ENCODE data around the gene PDE9A.

The PDE9A gene

DNA sequence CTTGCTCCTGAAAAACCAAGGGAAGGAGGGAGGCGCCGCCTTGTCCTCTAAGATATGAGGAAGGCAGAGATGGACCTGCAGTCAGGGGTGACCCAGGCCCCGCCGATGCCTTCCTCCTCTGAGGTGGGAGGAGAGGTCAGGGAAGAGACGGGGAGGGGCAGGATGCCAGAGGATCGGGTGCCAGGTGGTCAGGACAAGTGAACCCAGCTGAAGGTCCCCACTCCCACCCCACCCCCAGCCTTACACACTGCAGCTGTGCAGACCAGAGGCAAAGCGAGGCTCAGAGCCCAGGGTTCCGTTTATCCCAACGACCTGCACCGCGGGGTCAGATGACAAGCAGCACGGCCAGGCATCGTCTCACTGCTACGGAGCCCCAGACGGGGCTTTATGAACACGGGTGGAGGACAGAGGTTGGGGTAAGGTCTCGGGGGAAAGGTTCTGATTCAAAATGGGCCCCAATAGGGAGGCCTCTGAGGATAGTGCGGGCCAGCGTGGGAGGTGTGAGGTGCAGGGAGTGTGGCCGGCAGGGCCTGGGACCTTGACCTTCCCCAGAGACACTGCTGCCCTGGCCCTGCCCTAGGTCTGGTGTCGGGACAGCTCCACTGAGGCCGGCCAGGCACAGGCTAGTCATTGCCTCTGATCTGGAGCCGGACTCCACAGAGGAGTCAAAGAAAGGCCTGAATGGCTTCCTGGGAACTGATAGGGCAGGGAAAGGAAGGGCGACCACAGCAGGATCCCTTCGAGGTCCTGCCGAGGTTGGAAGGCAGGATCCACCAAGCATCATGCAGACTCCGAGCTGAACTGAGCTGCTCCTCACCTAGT is 113.5 kb downstream of the PDE9A start:
- in situ Hi-C loops (cut with MboI; ENCODE audit: low sequenced_read_pairs), result no loop called here

DNA sequence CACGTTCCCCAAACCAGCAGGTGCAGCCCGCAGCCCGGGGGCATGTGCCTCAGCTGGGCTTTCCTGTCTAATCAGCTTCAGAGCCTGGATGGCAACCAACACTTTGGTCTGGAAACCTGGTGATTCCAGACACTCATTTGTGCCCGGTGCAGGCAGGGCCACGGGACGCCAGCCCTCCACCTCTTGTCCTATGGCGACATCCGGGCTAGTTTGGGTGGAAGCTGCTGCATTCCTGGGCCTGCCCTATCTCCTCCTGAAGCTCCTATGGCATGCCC is 114.1 kb downstream of the PDE9A start:
- in situ Hi-C loops (cut with MboI; ENCODE audit: low sequenced_read_pairs), result no loop called here

DNA sequence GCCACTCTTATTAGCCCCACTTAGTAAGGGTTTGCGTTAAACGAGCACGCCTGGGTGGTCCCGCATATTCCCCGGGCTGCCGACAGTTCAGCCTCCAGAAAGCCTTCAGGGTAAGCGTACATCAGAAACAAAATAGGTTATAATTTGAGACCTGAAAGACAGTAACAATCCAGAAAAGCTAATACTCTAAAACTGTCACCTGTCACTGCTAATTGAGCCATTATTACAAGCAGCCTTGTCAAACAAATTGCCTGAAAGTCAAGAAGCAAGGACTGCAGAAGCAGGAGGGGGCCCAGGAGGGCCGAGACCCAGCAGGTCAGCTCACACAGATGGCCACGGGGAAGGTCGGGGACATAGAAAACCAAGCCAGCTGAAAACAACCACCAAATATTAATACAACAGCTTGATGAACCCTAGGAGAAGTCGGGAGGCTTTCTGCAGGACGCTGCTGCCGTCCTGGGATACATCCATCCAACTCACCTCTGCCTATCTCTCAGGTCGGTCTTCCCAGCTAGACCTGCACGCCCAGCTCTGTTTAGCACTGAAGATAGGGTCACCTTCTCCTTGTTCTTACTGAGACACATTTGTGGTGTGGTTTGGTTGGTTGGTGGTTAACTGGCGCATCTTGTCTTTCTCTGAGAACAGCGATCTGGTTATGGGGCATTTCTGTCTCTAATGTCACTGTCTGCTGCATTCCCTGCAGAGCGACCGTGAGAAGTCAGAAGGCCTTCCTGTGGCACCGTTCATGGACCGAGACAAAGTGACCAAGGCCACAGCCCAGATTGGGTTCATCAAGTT is 115.1 kb downstream of the PDE9A start:
- in situ Hi-C loops (cut with MboI; ENCODE audit: low sequenced_read_pairs), result no loop called here

DNA sequence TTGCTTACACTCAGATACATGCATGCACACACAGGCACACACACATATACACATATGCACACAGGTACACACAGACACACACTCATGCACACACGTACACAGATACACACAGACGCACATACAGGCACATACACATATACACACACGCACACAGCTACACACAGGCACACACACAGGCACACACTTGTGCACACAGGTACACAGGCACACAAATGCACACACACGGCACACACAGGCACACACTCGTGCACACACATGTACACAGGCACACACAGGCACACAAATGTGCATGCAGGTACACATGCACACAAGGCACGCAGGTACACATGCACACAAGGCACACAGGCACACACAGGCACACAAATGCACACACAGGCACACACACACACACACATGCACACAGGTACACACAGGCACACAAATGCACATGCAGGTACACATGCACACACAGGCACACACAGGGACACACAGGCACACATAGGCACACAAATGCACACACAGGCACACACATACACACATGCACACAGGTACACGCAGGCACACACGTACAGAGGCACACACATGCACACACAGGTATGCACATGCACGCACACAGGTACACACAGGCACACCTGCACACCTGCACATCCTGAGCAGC is 115.9 kb downstream of the PDE9A start:
- in situ Hi-C loops (cut with MboI; ENCODE audit: low sequenced_read_pairs), result no loop called here

DNA sequence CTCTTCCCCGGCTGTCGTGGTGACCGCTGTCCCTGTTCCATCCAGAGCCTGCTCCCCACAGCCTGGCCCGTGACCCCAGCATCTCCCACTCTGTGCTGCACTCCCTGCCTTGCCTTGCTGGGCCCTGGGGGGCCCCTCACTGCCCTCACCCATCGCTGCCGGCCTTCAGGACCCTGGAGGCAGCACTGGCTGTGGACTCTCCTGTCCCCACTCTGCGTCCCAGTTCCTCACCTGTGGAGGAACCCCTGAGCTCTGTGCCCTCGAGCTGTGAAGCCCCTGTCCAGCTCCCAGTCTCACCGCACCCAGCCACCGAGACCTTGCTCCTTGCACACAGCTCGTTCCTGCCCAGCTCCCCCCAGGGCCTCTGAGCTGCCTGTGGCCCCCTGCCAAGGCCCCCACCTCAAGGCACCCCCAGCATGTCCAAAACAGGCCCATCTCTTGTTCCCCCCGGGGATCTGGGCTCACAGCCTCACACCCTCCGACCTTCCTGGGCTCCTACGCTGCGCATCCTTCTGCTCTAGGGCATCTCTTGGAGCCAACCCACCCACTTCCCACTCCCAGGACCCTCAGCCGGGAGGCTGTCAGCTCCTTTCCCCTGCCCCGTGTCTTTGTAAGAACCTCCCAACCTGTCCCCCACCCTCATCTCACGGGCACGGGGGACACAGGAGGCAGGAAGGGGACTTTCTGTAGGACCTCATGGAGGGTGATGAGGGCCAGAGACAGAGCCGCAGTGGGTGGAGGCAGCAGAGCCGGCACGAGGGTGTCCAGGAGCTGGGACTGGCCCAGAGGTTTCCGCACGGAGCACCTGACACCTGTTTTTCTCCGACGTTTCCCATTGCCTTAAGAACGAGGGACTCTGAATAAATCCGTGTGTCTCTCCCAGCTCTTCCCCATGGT is 116.6 kb downstream of the PDE9A start:
- in situ Hi-C loops (cut with MboI; ENCODE audit: low sequenced_read_pairs), result no loop called here

DNA sequence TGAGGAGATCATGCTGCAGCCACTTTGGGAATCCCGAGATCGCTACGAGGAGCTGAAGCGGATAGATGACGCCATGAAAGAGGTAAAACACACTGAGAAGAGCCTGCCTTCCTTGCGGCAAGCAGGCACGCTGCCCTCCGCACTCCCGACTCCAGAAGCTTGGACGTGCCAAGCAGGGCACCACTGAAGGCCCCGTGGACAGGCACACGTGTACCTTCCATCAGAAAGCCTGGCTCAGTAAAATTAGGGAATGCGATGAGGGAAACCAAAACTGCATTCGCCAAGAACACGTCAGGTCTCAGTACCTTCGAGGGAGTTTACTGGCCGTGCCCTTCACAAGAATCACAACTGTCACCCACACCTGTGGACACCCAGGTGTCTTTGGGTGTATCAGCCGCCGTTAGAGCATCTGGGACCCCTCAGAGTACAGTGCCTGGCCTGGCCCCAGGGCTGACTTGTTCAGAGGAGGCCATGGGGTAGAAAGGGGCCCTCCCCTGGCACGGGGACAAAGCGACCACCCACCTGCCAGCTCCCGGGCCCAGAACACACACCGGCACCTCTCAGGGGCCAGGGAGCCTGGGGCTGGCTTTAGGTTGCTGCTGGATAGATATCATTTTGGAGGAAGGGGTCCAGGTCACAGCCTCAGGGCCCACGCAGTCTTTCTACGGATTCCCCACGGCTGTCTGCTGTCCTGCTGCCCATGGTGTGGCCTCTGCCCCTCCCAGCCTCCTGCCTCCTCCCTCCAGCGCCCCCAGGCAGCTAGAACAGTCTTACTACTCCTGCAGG is 117.5 kb downstream of the PDE9A start:
- in situ Hi-C loops (cut with MboI; ENCODE audit: low sequenced_read_pairs), result no loop called here

DNA sequence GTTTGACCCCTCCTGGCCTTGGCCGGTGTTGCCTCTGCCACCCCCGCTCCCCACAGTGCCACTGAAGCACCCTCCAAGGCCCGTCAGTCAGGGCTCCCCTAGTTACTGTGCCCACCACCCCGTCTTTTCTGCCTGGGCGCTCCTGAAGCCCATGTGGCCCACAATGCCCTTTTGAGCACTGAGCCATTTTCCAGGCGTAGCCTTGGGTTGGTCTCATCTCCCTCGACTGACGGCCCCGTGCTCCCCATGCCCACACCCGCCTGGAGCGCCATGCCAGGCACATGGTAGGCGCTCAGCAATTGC is 118.0 kb downstream of the PDE9A start:
- in situ Hi-C loops (cut with MboI; ENCODE audit: low sequenced_read_pairs), result no loop called here

DNA sequence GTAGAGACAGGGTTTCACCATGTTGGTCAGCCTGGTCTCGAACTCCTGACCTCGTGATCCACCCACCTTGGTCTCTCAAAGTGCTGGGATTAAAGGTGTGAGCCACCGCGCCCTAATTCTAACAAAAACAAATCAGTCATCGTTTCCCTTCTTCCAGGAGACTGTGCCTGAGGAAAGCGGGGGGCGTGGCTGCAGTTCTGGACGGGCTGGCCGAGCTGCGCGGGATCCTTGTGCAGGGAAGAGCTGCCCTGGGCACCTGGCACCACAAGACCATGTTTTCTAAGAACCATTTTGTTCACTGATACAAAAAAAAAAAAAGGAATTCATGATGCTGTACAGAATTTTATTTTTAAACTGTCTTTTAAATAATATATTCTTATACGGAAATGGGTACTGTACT is 121.7 kb downstream of the PDE9A start:
- in situ Hi-C loops (cut with MboI; ENCODE audit: low sequenced_read_pairs), result no loop called here

DNA sequence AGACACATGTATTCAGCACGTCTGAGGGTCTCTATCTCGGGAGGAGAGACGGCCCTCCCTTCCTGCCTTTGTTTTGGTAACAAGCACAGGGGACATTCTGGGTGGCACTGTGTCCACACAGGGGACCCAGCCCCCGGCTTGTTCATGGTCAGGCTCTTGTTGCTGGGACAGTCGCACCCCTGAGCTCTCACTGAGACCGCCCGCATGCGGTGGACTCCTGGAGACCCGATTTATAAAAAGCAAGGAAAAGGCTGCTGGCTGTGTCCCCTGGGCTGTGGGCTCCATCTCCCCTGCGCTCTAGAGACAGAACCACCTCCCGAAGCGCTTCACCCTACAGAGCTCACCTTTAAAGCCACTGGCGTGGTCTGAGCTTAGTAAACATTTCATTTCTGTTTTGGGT is 122.5 kb downstream of the PDE9A start:
- in situ Hi-C loops (cut with MboI; ENCODE audit: low sequenced_read_pairs), result no loop called here

DNA sequence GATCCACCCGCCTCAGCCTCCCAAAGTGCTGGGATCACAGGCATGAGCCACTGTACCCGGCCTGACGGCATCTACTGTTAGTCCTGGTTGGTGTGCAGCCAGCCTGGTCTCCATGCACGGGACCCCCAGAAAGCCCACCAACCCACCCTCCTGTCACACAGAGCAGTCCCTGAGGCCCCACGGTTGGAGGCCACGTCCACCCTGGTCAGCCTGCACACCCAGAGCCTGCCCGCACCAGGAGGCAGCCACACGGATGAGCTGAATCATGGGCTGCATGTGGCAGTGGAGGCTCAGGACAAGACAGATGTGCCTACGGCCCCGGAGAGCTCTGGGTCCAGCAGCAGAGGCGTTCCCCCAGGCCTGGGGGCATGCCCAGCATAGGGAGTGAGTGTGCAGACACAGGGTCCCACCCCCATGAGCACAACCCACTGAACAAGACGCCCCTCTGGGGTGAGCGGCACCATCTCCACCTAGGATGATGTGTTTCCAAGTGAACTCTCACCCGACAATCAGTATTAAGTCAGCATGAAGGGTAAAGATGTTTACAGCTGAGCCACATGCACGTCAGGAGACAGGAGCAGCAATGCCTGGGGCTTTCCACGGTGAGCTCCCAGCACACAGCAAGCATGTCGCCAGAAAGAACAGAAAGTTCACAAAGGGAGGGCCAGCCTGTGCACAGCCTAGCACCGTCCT is 123.8 kb downstream of the PDE9A start:
- in situ Hi-C loops (cut with MboI; ENCODE audit: low sequenced_read_pairs), result no loop called here

DNA sequence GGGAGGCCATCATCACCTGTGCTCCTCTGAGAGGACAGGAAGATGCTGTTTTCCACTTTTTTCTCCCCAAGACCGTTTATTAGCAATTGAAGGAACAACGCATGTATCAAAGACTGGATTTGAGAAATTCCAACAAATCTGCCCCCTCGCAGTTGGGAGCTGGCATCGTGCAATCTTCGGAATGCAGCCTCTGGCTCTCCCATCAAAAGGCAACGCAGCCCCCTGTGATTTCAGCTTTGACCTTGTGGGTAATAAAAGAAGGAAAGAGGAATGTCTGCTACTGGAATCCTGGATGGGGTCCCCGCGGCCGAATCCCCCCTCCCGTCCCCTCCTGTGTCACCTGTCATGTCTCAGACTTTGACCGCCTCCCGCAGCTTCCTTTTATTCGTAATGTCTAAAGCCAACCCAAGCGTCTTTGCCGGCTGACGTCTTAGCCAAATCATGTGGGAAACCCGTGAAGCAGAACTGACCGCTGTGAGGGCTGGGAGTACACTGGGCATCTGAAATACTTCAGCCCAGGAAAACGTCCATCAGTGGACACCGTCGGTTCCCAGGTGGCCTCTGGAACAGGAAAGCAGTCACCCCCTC is 124.4 kb downstream of the PDE9A start:
- in situ Hi-C loops (cut with MboI; ENCODE audit: low sequenced_read_pairs), result no loop called here

DNA sequence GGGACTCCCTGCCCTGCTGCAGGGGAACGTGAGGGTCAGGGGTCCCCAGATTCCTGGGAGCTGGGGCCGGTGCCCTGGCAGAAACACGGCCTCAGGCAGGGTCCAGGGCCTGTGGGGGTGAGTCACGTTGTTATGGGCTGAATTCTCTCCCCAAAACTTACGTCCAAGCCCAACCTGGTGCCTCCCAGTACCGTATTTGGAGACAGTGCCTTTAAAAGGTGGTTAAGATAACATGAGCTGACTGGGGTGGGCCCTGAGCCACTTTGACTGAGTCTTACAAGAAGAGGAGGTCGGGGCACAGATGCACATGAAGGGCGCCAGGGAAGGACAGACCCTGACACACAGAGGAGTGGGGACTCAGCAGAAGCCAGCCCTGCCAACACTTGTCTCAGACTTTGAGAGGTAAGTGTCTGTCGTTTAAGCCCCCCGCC is 126.0 kb downstream of the PDE9A start:
- in situ Hi-C loops (cut with MboI; ENCODE audit: low sequenced_read_pairs), result no loop called here

DNA sequence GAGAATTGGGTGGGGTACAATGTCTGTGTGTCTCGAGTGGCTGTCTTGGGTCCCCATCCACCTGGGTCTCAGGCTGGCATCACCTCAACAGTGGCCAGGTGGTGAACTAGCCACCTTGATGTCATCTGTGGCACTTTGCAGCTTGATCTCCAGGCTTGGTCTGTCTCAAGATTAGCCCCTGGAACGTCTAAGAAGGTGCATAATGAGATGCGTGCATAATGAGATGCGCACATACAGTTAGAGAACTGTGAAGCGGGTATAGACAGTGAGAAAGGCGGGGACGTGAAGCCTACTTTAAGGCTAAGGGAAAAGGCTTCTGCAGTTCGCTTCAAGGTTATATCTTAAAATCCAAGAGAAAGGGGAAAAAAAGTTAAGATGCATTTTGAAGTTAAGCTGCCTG is 127.2 kb downstream of the PDE9A start:
- in situ Hi-C loops (cut with MboI; ENCODE audit: low sequenced_read_pairs), result no loop called here

DNA sequence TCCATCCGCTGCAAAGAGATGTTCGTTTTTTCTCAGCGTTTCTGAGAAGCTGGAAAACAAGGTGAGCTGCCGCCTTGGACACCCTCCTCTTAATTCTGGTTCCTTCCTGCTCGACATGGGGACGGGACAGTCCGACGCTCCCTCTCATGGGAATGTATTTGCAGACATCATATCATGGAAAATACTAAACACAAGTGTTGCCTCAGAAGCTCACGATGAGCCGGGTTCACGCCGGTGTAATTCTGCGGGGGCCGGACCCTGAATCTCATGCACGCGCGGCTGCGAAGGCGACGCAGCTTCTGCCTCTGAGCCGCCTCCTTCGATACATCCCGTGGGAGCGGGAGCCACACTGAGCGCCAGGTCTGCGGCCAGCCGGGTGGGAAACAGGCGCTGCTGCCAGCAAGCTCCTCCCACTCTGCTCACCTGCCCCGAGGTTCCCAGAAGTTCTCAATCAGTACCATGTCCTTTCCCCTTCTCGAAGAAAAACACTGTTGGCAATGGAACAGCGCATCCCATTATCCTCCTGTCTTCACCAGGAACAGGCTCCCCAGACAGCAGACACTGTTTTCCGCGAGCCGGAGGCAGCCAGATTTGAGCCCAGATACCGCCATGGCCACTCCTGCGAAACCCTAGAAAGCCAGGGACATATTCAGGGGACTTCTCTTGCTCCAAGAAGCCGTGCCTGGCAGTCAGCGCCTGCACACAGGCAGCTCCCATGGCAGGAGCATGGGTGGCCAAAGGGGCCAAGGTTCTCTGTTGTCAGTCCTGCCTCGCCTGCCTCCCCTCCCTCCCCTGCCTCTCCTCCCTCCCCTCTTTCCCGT is 127.9 kb downstream of the PDE9A start:
- in situ Hi-C loops (cut with MboI; ENCODE audit: low sequenced_read_pairs), result no loop called here

DNA sequence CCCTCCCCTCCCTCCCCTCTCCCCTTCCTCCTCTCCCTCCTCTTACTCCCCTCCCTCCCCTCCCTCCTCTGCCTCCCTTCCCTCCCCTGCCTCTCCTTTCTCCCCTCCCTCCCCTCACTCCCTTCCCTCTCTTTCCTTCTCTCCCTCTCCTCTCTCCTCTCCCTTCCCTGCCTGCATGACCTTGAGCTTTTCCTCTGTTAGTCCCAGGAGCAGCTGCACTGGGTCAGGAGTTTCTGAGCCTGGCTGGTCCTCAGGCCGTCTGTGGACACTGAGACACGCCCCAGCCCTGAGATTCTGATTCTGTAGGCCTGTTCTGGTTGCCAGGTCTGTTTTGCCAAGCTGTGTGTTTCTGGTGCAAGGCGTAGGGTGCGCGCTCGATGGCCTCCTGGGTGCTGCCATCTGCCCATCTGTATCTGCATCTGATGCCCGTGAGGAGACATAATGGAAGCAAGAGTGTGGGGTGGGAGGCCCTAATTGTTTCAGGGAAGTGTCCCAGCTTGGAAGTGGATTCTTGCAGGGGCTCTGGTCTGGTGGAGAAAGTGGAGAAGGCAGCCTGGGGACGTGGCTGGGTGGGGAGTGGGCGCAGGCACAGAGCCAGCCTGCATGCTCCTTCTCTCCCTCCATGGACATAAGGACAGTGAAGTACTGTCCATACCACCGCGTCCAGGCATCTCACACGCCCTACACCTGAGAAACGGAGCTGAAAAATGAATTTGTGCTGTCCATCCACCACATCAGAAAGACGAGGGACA is 128.7 kb downstream of the PDE9A start:
- in situ Hi-C loops (cut with MboI; ENCODE audit: low sequenced_read_pairs), result no loop called here

DNA sequence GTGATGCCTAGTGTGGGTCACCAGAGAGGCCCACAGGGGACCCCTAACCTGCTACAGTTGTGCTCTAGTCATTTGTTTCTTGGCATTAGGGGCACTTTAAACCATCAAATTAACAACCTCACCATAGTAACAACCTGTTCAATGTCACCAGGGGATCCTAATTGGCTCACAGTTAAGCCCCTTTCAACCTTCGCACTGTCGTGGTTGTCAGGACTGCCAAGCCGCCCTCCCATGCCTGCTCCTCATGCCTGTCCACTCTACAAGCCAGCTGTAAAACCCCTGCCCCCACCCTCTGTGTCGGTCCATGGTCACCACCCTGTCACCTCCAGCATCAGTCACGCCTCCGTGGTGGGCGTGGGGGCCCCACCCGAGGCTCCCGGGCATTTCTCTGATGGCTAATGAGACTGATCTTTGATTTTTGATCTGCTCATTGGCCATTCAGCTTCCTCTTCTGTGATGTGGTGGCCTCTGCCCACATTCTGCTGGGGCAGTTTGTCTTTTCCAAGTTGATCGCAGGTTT is 129.4 kb downstream of the PDE9A start:
- in situ Hi-C loops (cut with MboI; ENCODE audit: low sequenced_read_pairs), result no loop called here

DNA sequence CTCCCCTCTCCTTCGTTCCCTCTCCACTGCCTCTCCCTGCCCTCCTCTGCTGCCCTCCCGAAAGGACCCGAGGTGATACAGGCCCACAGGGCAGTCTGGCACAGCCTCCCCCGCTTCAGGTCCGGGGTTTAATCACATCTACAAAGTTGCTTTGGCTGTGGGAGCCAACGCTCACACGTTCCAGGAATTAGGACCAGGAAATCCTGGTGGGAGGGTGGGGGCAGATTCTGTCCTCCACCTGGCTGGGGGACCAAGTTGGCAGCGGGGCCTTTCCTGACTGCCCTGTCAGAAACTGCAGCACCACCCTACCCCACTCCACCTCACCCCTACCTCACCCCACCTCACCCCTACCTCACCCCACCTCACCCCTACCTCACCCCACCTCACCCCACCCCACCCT is 130.9 kb downstream of the PDE9A start:
- in situ Hi-C loops (cut with MboI; ENCODE audit: low sequenced_read_pairs), result no loop called here
